Body of pancreas (tissue), 4 donors: ENCODE measurements around the gene HSD17B3. TPM values are rescaled to one million over a fixed set of nuclear protein-coding genes. Genes with fewer than 3 reads are reported as not detected.
"Not testable (repeated sequence)": the region's sequence is repeated elsewhere in the genome, so short reads cannot be mapped to it uniquely, and the experiment has no call there.

Experiments used
- ATAC-seq: fragments of 150-250 bp; one replicate; pipeline ENCODE4 v1.9.1; 2016
- DNase-seq, 4 donors: peaks; one replicate each; pipeline ENCODE4 v3.0.0-alpha.2; 2019
- H3K27ac ChIP-seq, 4 donors: fragments of 200-600 bp; sonication (generic); 1 replicate in 3 of 4; 2 replicates in 1 of 4; pipeline versions ENCODE4 v1.5.1 to v1.6.1; 2016 to 2019; ENCODE audit warnings: mild to moderate bottlenecking in 1 of 4, mixed read lengths in 1 of 4, moderate library complexity in 1 of 4
- H3K27me3 ChIP-seq, 2 donors: fragments of 200-600 bp; sonication (generic); one replicate each; pipeline ENCODE4 v1.6.0; 2016; ENCODE audit warnings: mild to moderate bottlenecking in 1 of 2
- H3K36me3 ChIP-seq, 2 donors: fragments of 200-600 bp; sonication (generic); replicated peaks in 1 of 2; 2 replicates each; pipeline ENCODE4 v1.5.1; 2016; ENCODE audit warnings: low read depth in 2 of 2; ENCODE audit not compliant: insufficient read depth in 1 of 2
- H3K4me1 ChIP-seq: fragments of 200-600 bp; sonication (generic); one replicate; pipeline ENCODE4 v1.6.0; 2016
- H3K4me3 ChIP-seq, 2 donors: fragments of 200-600 bp; sonication (generic); 1 replicate in 1 of 2; 2 replicates in 1 of 2; pipeline ENCODE4 v1.5.1; 2016 to 2019
- H3K9me3 ChIP-seq, 3 donors: fragments of 200-600 bp; sonication (generic); 1 replicate in 2 of 3; 2 replicates in 1 of 3; pipeline ENCODE4 v1.5.1; 2016
- POLR2A ChIP-seq, 3 donors: fragments of 450-650 bp; IDR thresholded peaks; one replicate each; pipeline ENCODE4 v1.6.1; 2016; ENCODE audit warnings: antibody characterized with exemption in 3 of 3, mild to moderate bottlenecking in 2 of 3
- WGBS, 2 donors: methylation state at CpG; one replicate each; pipeline ENCODE4 v1.1.5; 2017; 5-methylcytosine and 5-hydroxymethylcytosine counted together
- intact Hi-C: fragments of 100-400 bp; cut with DNase I; formaldehyde crosslinking; loops from one replicate; pipeline ENCODE4 v1.15.1; 2023
- total RNA-seq, 2 donors: library from RNA; depleted of rRNA; stranded (reverse); fragments of >200 nt; gene quantifications; one replicate each; pipeline ENCODE4 v1.1.0, GENCODE V29; 2016
- TF ChIP-seq, protein P1 (sequence below), 7 experiments: fragments of 450-650 bp in 4 of 7; fragments of 200-600 bp in 3 of 7; sonication (generic) in 3 of 7; IDR thresholded peaks; one replicate each; pipeline ENCODE4 v1.5.1; 2016 to 2019; ENCODE audit warnings: antibody characterized with exemption in 7 of 7

The HSD17B3 gene
- total RNA-seq, 2 donors from 2014 or later: 0.52 TPM; not detected in 1

DNA sequence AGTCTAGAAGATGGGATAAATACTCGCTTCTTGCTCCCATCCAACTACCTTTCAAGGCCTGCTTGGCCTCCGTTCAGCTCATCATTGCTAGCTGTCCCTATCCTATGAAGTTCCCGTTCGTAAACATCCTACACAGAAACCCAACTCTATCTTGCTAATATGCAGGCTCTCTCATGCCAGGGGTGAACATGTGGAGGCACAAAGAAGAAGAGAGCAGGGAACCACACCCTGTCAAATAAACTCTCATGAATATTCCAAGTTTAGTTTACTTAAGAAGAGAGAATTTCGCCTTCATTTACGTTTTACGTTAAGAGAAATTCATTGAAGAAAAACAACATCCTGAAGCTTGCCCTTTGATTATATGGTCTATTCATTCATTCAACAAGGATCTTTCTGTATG lies 7.9 kb upstream of the HSD17B3 start:
- TF ChIP-seq, protein P1, sequence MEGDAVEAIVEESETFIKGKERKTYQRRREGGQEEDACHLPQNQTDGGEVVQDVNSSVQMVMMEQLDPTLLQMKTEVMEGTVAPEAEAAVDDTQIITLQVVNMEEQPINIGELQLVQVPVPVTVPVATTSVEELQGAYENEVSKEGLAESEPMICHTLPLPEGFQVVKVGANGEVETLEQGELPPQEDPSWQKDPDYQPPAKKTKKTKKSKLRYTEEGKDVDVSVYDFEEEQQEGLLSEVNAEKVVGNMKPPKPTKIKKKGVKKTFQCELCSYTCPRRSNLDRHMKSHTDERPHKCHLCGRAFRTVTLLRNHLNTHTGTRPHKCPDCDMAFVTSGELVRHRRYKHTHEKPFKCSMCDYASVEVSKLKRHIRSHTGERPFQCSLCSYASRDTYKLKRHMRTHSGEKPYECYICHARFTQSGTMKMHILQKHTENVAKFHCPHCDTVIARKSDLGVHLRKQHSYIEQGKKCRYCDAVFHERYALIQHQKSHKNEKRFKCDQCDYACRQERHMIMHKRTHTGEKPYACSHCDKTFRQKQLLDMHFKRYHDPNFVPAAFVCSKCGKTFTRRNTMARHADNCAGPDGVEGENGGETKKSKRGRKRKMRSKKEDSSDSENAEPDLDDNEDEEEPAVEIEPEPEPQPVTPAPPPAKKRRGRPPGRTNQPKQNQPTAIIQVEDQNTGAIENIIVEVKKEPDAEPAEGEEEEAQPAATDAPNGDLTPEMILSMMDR (IDR thresholded peaks at IDR 0.05): no peak
- TF ChIP-seq POLR2A (IDR thresholded peaks at IDR 0.05): no peak
- 94 to 95% methylated on average over 7 of the region's 7 CpGs for WGBS, 2 donors
- no peaks in the 10 kb centered on the region for H3K4me1 ChIP-seq
- no peaks in the 10 kb centered on the region for H3K27me3 ChIP-seq
- DNase-seq (no peak), ATAC-seq (no peak)
- H3K9me3 ChIP-seq: no peaks in the 10 kb centered on the region
- H3K4me3 ChIP-seq: no peak overlapping the region
- H3K27ac ChIP-seq: no peak overlapping the region
- H3K36me3 ChIP-seq: no peaks in the 10 kb centered on the region
- intact Hi-C loops: loop anchor here (5.0 kb wide), 1 partner anchor 68 kb away; no protein-coding TSS in a partner anchor

DNA sequence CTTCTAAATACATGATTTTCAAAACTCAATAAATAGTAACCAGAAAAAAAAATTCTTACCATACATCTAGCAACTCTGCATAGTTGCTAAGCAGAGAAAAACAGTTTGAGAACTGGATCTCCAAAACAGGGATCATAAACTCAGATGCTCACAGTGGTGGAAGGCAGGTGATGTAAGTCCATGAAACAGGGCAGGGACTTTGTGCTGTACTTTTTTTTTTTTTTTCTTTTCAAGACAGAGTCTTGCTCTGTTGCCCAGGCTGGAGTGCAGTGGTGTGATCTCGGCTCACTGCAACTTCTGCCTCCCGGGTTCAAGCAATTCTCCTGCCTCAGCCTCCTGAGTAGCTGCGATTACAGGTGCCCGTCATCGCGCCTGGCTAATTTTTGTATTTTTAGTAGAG lies 5.0 kb upstream of the HSD17B3 start:
- H3K4me3 ChIP-seq, ATAC-seq, H3K4me1 ChIP-seq, H3K9me3 ChIP-seq, H3K27ac ChIP-seq, DNase-seq, H3K36me3 ChIP-seq, H3K27me3 ChIP-seq: not testable (repeated sequence)
- 96 to 98% methylated on average over 6 of the region's 6 CpGs for WGBS, 2 donors
- intact Hi-C loops: loop anchor here (5.0 kb wide), 1 partner anchor 65 kb away; no protein-coding TSS in a partner anchor

DNA sequence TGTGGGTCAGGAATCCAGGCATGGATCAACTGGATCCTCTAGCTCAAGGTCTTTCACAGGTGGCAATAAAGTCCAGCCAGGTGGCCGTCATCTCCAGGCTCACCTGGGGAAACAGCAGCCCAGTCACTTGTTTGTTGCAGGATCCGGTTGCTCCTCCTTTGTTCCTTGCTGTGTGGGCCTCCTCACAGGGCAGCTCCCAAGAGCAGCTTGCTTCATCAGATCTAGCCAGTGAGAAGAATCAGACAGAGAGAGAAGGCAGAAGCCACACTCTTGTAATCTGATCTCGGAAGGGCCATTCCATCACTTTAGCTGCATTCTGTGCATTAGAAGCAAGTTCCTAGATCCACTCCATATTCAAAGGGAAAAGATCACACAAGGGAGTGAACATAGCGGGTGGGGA lies 3.2 kb upstream of the HSD17B3 start:
- 61 to 78% methylated on average over 4 of the region's 4 CpGs for WGBS, 2 donors
- intact Hi-C loops: loop anchor here (5.0 kb wide), 1 partner anchor 63 kb away; no protein-coding TSS in a partner anchor
- Histone ChIP-seq H3K27ac (no peak overlapping the region), H3K36me3 (no peaks in the 10 kb centered on the region), H3K9me3 (no peaks in the 10 kb centered on the region), H3K4me1 (no peaks in the 10 kb centered on the region), H3K27me3 (no peaks in the 10 kb centered on the region), H3K4me3 (no peak overlapping the region)
- DNase-seq (no peak), ATAC-seq (no peak)
- TF ChIP-seq POLR2A (IDR thresholded peaks at IDR 0.05): no peak
- TF ChIP-seq, protein P1 (IDR thresholded peaks at IDR 0.05): no peak

- Histone ChIP-seq H3K27me3 (no peaks in the 10 kb centered on the region), H3K36me3 (no peaks in the 10 kb centered on the region), H3K9me3 (no peaks in the 10 kb centered on the region), H3K4me1 (no peaks in the 10 kb centered on the region), H3K4me3 (no peak overlapping the region), H3K27ac (no peak overlapping the region)
- TF ChIP-seq, protein P1 (IDR thresholded peaks at IDR 0.05): no peak
- no peak for TF ChIP-seq POLR2A (IDR thresholded peaks at IDR 0.05)
- intact Hi-C loops: no loop called here
- ATAC-seq: no peak
- no peak for DNase-seq
Measured at GRCh38 chr9:96304230-96304629, 2.3 kb upstream of the HSD17B3 start.

DNA sequence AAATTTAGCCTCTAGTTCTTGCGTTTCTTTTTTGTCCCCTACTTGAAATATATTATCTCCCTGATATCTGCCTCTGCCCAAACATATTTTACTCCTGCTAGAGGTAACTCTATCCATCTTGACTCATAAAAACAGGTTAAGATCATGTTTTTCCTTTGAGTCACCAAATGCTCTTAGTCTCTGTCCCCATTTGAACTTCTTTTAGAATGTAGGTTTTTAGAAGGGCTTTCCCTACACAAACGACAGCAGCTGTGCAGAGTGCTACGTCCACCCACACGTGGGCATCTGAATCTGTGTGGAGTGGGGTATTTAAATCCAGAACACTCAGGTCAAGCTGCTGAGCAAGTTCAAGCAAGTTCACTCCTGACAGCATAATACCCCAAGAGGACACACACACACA lies 2.2 kb downstream of the HSD17B3 start:
- no peaks in the 10 kb centered on the region for H3K27me3 ChIP-seq
- ATAC-seq: no peak
- H3K4me3 ChIP-seq: no peak overlapping the region
- no peak for DNase-seq
- H3K4me1 ChIP-seq: no peaks in the 10 kb centered on the region
- intact Hi-C loops: no loop called here
- no peak for TF ChIP-seq POLR2A (IDR thresholded peaks at IDR 0.05)
- TF ChIP-seq, protein P1 (IDR thresholded peaks at IDR 0.05): no peak
- no peaks in the 10 kb centered on the region for H3K36me3 ChIP-seq
- no peak overlapping the region for H3K27ac ChIP-seq
- WGBS, 2 donors: 84 to 85% methylated on average over 4 of the region's 4 CpGs
- H3K9me3 ChIP-seq: no peaks in the 10 kb centered on the region
